GM12874 (cell line): Measurements from ENCODE around the gene OSBPL5.

Experiments
- CTCF ChIP-seq: IDR thresholded peaks from 2 replicates; pipeline ENCODE4 v1.5.1; 2011; ENCODE audit warnings: low read depth, mild to moderate bottlenecking, control low read depth, low read length, moderate library complexity; ENCODE audit not compliant: insufficient read depth

Gene OSBPL5

DNA sequence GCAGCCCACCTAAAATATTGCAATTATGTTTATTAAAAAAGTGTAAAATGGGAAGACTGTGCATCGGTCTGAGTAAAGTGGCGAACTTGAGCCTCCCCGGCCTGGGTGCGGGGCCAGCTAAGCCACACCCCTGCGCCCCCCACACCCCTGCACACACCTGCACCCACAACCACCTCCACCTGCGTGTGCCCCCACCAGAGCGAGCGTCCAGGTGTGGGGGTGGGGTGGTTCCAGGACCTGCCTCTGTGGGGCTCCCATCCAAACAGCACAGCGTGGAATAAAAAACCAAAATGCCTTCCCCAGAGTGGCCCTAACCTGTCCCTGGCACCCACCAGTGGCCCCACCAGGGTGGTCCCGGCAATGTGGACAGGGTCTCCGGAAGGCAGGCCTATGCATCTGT, 77.7 kb downstream of the OSBPL5 start:
- TF ChIP-seq CTCF, result no peak

GRCh38 chr11:3086671-3087150, 78.4 kb downstream of the OSBPL5 start:
- TF ChIP-seq CTCF, result no peak

DNA sequence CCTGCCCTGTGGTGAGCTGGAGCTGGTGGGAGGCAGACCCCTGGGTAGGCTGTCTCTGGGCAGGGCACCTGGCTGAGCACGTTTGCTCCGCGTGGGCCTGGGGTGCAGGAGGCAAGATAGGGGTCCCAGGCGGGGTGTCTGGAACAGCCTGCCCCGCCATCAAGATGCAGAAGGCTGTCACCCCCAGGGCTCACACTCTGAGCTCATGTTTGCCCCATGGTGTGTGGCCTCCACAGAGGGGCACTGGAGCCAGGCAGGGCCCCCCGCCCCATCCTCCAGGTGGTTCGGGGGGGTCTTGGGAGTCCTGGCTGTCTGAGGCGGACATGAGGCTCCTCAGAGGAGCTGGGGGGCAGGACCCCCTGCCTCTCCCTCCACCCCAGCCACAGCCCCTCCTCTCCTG, 79.0 kb downstream of the OSBPL5 start:
- no peak for TF ChIP-seq CTCF

GRCh38 chr11:3085052-3085451, 80.1 kb downstream of the OSBPL5 start:
- TF ChIP-seq CTCF, result no peak

DNA sequence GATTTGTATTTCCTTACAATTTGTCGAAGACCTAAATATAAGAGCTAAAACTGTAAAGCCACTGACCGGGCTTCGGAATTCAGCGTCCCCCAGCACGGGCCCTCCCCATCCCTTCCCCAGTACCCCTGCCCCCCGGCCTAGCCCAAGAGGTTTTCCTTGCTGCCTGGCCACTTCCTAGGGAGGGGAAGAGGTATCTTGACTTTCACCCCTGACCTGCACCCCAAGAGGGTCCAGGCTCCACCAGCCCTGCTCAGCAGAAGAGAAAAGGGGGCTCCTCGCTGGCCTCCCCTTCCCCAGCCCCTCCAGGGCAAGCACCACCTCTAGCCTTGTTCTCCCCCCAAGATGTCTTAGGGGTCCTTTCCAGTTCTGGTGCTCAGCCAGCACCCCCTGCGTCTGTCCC, 81.8 kb downstream of the OSBPL5 start:
- no peak for TF ChIP-seq CTCF

GRCh38 chr11:3081386-3081751, 83.7 kb downstream of the OSBPL5 start:
- no peak for TF ChIP-seq CTCF

DNA sequence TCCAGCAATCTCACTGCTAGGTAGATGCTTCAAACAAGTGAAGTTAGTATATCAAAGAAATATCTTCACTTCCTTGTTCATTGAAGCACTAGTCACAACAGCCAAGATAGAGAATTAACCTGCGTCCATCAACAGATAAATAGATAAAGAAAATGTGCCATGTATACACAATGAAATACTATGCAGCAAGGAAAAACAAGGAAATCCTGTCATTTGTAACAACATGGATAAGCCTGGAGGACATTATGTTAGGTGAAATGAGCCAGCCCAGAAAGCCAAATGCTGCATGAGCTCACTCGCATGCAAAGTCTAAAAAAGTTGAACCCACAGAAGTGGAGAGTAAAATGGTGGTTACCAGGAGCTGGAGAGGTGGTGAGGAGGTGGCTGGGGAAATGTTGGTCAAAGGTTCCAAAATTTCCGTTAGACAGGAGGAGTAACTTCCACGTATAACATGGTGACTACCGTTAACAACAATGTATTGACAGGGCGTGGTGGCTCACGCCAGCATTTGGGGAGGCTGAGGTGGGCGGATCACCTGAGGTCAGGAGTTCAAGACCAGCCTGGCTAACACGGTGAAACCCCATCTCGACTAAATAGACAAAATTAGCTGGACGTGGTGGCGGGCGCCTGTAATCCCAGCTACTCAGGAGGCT, 84.3 kb downstream of the OSBPL5 start:
- TF ChIP-seq CTCF, result no peak
